ENCODE measurements around the gene ULK4. TPM values are rescaled to one million over a fixed set of nuclear protein-coding genes. Genes with fewer than 3 reads are reported as not detected.

Gene ULK4
- total RNA-seq, 2 donors from 2014 or later = 4.4 to 8.3 TPM

GRCh38 chr3:41464858-41465257 is 497.0 kb downstream of the ULK4 start:
- intact Hi-C loops (cut with DNase I) = no loop called here
- Histone ChIP-seq H3K4me3 (no peak overlapping the region), H3K36me3 (no peaks in the 10 kb centered on the region), H3K4me1 (no peaks in the 10 kb centered on the region), H3K9me3 (no peaks in the 10 kb centered on the region), H3K9ac (ENCODE audit: low read depth in 2 of 2, low read length in 2 of 2) (no peak overlapping the region), H3K27ac (no peak overlapping the region), H3K27me3 (no peaks in the 10 kb centered on the region)
- no peak for TF ChIP-seq CTCF (IDR thresholded peaks at IDR 0.05)
- no peak for DNase-seq

GRCh38 chr3:41464401-41464800 is 497.5 kb downstream of the ULK4 start:
- no peak for DNase-seq
- H3K27me3 ChIP-seq = no peaks in the 10 kb centered on the region
- TF ChIP-seq CTCF (IDR thresholded peaks at IDR 0.05) = no peak

DNA sequence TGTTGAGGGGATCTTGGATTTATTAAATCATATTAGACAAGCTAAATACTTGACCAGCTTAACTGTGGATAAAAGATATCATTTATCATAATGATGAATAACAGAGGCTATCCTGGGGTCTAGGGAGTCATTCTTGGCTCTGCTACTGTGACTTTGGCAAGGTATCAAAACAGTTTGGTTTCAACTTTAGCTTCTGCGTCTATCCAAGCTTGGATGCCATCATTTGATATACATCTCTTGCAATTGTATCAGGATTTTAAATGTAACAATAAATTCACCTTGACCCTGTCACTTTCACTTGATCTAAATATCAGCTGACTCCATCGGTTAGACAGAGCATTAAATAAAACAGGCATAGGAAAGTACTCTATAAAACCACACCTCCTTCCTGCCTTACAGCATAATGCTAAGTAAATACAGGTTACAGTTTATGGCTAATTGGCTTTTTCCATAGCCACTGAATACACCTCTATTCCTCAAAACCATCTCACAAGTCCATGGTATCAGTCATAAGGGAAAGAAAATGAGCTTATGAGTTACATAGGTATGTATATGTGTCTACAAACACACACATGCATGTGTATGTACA is 499.7 kb downstream of the ULK4 start:
- intact Hi-C loops (cut with DNase I) = no loop called here
- TF ChIP-seq CTCF (IDR thresholded peaks at IDR 0.05) = no peak
- no peaks in the 10 kb centered on the region for H3K27me3 ChIP-seq
- H3K36me3 ChIP-seq = no peaks in the 10 kb centered on the region
- H3K9ac ChIP-seq (ENCODE audit: low read depth in 2 of 2, low read length in 2 of 2) = no peak overlapping the region
- H3K27ac ChIP-seq = no peak overlapping the region
- H3K4me3 ChIP-seq = no peak overlapping the region
- no peaks in the 10 kb centered on the region for H3K9me3 ChIP-seq
- H3K4me1 ChIP-seq = no peaks in the 10 kb centered on the region
- no peak for DNase-seq

More at GRCh38 chr3:41464401-41464800, 497.5 kb downstream of the ULK4 start:
- H3K4me3 ChIP-seq = no peak overlapping the region
- H3K9me3 ChIP-seq = no peaks in the 10 kb centered on the region
- no peak overlapping the region for H3K27ac ChIP-seq
- no peak overlapping the region for H3K9ac ChIP-seq (ENCODE audit: low read depth in 2 of 2, low read length in 2 of 2)
- intact Hi-C loops (cut with DNase I) = no loop called here
- H3K36me3 ChIP-seq = no peaks in the 10 kb centered on the region
- no peaks in the 10 kb centered on the region for H3K4me1 ChIP-seq

- intact Hi-C loops (cut with DNase I) = no loop called here
- H3K27ac ChIP-seq = no peak overlapping the region
- no peak for TF ChIP-seq CTCF (IDR thresholded peaks at IDR 0.05)
- H3K36me3 ChIP-seq = no peaks in the 10 kb centered on the region
- H3K27me3 ChIP-seq = no peaks in the 10 kb centered on the region
- H3K4me3 ChIP-seq = no peak overlapping the region
- DNase-seq = no peak
- no peak overlapping the region for H3K9ac ChIP-seq (ENCODE audit: low read depth in 2 of 2, low read length in 2 of 2)
- no peaks in the 10 kb centered on the region for H3K9me3 ChIP-seq
- H3K4me1 ChIP-seq = no peaks in the 10 kb centered on the region
These were observed 501.2 kb downstream of the ULK4 start for GRCh38 chr3:41460736-41461135.

GRCh38 chr3:41457176-41457575 is 504.7 kb downstream of the ULK4 start:
- TF ChIP-seq CTCF (IDR thresholded peaks at IDR 0.05) = no peak

More at GRCh38 chr3:41457176-41457575, 504.7 kb downstream of the ULK4 start:
- H3K36me3 ChIP-seq = no peaks in the 10 kb centered on the region
- no peaks in the 10 kb centered on the region for H3K9me3 ChIP-seq
- no peak for DNase-seq
- H3K4me1 ChIP-seq = no peaks in the 10 kb centered on the region
- H3K27ac ChIP-seq = no peak overlapping the region
- intact Hi-C loops (cut with DNase I) = no loop called here
- H3K9ac ChIP-seq (ENCODE audit: low read depth in 2 of 2, low read length in 2 of 2) = no peak overlapping the region
- H3K27me3 ChIP-seq = no peaks in the 10 kb centered on the region
- H3K4me3 ChIP-seq = no peak overlapping the region
